GM18867 (cell line): Measurements from ENCODE around the gene DIAPH1.
"Not testable (repeated sequence)": the region's sequence is repeated elsewhere in the genome, so short reads cannot be mapped to it uniquely, and the experiment has no call there.

ENCODE experiments used
- ATAC-seq: cut with Tn5 transposase; IDR thresholded peaks from one replicate; pipeline ENCODE4 v1.9.1; 2021; ENCODE audit warnings: mild to moderate bottlenecking, moderate library complexity; ENCODE audit not compliant: unreplicated experiment

The DIAPH1 gene

DNA sequence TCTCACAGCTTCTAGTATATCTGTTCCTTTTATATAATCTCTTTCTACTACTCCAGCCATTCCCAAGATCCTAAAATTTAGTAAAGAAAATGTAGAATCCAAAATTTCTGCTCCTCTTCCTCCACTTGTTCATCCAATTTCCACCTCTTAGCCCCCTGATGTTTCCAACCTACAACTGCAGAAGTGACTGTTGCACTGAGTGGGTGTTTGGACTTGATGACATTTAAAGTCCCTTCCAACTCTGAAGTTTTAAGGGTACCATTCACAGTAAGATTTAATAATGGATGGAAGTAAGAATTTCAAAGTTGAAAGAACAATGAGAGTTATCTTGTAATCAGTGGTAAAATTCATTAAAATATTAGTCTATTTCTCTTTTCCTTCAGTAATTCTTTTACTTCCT is 5.5 kb downstream of the DIAPH1 start:
- no peak for ATAC-seq

DNA sequence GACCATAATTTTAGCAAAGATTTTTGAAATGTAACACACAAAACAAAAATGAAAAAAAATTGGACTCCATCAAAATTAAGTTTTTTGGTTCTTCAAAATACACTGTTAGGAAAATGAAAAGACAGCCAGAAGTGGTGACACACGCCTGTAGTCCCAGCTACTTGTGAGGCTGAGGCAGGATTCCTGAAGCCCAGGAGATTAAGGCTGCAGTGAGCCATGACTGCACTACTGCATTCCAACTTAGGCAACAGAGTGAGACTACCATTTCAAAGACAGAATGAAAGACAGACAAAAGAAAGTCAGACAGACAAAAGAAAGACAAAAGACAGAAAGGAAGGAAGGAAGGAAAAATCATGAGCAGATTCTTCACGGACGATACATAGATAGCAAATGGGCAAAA is 7.5 kb downstream of the DIAPH1 start:
- ATAC-seq = no peak

DNA sequence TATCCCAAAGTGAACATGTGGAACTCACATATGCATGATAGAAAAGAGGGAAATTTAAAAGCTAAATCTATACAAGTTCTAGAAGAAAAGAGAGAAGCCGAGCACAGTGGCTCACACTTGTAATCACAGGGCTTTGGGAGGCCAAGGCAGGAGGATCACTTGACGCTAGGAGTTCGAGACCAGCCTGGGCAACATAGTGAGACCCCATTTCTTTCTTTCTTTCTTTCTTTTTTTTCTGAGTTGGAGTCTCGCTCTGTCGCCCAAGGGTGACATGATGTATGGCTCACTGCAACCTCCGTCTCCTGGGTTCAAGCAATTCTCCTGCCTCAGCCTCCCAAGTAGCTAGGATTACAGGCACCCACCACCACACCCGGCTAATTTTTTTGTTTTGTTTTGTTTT is 8.9 kb downstream of the DIAPH1 start:
- not testable (repeated sequence) for ATAC-seq

DNA sequence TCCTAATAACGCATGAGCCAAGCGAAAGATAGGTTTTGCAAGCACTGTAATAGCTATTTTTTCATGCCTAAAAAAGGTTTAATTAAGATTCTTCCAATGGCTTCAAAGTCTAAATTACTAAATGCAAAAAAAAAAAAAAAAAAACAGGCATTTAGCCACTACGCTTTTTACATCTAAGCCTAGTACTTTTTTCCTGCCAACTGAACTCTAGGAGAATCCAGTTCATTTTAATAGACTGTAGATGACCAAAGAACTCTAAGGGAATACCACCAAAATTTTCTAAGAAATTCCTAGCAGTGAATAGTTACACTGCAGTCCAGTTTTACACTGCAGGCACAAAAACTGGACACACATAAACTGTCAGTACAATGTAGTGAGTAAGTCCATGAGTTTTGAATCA is 9.8 kb downstream of the DIAPH1 start:
- no peak for ATAC-seq

DNA sequence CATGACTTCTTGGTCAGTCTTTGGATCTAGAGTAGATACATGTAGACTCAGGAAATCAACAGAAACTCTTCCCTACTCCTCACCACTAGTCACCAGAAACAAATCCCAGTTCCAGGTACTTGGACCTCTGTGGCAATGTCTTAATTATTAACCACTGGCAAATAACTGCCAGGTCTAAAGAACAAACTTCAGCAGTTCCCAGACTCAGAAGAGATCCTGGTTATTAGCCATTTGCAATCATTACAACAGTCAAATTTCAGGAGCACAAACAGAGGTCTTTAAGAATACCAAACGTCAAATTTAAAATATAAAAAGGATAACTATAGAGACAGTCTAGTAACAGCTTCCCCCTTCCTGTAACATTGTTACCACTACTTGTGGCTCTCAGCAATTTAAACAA is 10.2 kb downstream of the DIAPH1 start:
- no peak for ATAC-seq

DNA sequence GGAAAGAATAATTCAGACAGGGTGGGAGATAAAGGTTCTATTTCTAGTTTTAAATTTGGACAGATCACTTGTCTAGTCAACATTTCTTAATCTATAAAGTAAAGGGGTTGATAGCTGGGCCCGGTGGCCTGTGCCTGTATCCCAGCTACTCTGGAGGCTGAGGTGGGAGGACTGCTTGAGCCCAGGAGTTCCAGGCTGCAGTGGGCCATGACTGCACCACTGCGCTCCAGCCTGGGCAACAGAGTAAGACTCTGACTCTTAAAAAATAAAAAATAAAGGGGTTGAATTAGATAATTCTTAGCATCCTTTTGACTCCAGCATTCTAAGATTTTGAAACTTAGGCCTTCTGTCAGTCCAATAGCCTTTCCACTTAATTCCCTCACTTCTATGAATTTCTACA is 10.8 kb downstream of the DIAPH1 start:
- no peak for ATAC-seq

DNA sequence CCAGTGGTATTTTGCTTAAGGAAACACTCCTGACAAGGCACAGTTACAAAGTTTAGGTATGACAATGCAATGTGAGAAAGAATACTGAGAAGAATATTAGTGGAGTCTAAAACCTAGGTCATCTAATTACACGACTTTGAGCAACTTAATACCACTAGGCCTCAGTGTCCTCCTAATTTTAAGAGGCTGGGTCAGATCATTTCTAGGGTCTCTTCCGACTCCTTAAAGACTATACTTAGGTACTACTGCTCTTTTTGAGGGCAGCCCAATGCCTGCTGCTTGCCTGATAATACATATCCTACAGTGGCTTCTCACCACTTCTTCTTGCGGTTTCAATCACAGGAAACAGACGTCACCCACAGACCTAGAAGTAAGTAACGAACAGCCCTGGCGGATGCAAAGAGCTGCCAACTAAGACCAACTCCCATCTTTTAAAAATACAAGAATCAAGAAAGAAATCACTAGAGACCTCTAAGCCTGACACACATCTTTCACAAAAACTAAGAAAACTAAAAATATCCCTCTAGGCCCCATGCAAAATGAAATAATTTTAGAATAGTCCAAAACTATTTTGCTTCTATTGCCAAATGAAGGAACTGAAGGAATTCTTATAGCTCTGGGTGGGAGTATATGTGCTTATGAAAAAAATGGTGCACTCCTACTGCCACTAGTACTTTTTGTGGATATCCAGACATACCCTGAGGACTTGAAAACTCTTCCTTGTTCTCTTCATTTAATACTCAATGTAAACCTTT is 13.1 kb downstream of the DIAPH1 start:
- ATAC-seq = peak; percentile 97

DNA sequence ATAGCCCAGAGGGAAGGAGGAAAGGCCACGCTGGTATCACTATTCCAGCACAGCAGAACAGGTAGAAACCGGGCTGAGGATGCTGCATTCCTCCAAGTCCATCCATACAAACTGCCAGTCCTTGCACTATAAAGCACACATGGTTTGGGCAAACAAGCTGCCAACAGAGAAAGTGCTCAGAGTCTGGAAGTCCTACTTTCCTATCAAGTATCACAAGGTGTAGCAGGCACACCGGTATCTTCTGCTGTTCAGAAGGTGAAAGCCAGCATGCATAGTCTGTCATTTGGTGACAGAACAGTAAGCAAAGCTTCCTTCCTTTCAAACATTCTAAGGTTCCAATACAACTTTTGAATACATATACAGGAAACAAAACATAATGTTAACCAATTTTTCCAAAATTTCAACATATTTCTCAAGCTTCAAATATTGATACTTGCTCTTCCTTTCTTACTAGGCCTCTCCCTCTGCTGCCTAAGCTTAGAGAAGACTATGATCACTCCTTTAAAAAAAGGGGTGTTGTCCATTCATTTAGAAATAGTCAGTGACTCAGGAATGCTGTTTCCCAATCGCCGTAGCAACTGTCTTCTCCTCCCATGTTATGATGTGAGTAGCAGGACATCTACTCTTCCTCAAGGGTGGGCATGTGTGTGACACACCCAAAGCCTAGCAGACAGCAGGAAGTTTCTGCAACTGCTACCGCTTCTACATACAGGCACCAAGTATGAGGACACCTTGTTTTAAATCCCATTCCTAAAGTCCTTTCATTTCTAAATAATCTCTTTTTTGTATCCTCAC is 14.7 kb downstream of the DIAPH1 start:
- no peak for ATAC-seq

DNA sequence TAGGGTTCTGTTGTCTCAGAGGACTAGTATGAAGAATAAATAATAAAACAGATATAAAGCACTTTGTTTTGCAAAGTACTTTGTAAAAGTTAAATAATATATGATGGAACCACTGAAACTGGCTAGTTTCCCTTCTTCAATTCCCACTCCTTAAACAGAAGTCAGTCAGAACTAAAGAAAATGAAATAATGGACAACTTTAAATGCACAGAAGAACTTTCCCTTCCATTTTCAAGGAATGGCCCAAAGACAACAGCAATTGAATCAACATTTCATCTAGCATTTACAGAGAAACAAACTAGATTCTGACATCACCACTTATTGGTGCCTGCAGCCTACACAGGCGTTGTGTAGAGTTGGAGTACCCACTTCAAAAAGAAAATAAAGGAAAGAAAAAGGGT is 16.2 kb downstream of the DIAPH1 start:
- no peak for ATAC-seq

DNA sequence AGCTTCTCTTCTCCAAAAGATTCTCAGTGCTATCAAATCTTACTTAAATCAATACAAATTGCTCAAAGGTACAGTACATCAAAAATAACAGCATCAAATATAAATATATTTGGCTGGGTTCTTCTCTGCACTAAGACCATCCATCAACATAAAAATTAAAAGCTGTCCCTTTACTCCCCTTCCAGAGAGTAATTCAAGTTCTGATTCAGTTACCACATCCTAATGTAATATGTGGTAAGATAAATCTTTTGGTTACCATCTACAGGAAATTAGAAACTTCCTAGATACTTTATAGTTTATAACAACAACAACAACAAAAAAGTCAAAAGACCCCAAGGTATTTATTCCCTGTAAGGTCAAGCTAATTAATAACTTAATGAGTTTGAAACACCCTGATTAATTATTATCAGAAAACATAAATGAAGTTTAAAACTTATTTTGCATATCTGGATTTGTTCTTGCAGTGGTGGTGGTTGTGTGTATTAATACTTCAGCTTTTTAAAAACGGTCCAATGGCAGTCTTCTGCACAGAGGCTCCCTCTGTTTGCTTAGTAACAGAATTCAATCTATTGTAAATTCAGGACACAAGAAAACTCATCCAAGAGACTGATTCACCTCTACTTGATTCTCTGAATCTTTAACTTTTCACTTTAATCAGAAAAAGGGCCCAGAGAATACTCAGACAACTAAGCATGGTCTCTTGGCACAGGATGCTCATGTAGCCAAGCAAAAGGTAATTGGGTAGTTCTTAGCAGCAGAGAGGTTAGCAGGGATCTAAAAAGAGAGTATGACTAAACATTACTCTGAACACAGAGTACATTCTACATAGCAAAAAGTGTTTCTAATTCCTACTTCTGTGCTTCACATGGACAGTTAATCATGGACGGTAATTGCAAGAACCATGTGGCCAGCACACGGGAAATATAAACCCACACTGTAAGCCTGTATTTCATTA is 20.1 kb downstream of the DIAPH1 start:
- ATAC-seq = no peak

DNA sequence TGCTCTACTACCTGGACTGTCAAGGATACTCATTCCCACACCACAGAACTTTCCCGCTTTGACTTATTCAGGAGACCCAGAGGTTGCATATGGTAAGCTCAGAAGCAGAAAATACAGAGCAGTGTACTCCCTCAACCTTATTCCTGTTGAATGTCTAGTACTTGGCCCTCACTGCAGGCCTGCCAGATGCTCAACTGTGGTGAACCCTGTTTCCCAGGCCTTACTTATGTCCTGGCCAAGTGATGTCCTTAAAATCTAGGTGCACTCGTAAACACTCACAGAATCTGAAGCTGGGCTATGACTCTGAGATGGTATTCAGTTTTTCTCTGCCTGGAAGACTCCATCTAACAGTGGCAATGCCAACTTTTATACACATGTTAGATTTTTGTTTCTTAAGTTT is 21.0 kb downstream of the DIAPH1 start:
- ATAC-seq = no peak

DNA sequence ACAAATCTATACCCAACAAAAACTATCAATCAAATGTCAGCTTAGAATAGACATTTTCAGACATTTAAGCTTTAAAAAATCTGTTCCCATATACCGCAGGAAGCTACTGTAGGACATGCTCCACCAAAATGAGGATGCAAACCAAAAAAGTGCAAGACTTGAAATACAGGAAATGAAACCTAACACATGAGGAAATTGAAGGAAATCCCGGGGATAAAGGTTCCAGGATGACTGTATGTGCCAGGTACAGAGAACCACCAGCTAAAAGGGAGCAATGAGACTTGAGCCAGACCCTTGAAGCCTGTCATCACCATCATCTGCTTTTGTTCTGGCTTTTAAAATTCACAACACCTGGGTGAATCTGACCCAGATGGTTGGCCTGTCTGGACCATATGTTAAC is 21.4 kb downstream of the DIAPH1 start:
- no peak for ATAC-seq

DNA sequence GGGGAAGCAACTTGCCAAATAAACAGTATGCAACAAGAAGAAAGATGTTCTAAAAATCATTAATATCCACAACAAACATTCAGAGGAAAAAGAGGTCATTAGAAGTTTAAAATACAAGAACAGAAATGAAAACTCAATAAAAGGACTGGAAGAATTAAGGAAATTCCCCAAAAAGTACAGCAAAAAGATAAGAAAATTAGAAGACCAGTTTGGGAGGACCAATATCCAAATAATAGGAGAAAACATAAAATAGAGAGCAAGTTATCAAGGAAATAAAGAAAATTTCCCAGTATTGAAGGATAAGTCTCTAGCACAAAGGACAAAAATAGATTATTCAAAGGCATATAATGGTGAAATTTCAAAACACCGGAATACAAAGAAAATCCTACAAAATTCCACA is 21.9 kb downstream of the DIAPH1 start:
- ATAC-seq = no peak

DNA sequence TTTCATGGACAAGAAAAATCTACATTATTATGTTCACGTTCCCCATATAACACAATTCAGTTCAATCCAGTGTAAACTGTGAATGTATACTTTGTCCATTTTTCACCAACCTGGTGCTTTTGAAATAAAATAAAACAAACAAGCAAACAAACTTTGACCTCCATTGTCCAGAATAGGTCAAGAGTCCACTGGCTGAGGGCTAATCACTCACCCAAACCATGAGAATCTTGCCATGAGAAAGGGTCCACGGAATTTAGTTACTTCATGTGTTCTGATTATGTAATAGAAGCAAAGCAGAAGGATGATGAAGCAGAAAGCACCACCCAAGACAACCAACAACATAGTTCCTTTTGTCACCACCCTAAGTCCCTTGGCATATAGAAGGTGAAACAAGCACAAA is 28.7 kb downstream of the DIAPH1 start:
- ATAC-seq = no peak

DNA sequence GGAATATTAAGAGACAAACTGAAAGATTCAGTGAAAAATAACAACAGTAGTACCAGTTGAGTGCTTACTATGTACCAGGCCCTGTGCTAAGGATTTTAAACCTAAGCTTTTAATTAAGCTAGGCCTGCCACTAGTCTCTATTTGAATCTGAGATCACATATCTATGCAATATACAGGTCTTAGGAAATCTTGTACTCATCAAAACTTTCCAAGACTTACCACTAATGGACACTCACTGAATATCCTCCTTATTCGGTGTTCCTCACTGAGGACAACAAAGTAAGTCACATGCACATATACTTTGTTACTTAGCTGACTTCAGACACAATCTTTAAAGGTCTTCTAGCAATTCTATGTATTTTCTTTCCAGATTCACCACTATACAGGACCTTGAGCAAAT is 32.6 kb downstream of the DIAPH1 start:
- ATAC-seq = no peak

DNA sequence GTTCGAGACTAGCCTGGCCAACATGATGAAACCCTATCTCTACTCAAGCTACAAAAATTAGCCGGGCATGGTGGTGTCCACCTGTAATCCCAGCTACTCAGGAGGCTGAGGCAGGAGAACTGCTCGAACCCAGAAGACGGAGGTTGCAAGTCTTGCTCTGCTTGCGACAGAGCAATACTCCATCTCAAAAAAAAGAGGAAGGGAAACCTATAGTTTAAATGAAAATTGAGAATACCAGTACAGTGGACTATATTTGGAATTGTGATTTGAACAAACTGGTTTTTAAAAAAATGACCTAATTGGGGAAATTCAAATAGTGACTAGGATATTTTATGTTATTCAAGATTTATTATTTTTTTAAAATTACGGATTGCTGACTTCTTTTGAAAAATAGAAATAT is 33.2 kb downstream of the DIAPH1 start:
- ATAC-seq = no peak

DNA sequence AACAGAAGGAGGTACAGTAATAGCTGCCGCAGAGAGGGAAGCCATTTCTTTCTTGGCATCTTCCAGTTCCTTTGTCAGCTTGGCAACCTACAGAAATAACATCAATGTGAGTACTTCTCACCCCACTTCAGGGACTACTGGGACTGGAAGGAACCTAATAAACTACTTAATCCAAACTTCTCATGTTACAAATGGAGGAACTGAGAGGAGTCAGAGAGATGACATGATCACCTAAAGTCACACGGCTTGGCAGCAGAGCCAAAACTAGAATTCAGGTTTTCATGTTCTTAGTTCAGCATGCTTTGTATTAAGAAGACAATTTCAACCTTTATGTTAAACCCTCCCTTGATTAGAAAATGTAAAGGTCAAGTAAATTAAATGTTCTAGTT is 44.7 kb downstream of the DIAPH1 start:
- no peak for ATAC-seq

DNA sequence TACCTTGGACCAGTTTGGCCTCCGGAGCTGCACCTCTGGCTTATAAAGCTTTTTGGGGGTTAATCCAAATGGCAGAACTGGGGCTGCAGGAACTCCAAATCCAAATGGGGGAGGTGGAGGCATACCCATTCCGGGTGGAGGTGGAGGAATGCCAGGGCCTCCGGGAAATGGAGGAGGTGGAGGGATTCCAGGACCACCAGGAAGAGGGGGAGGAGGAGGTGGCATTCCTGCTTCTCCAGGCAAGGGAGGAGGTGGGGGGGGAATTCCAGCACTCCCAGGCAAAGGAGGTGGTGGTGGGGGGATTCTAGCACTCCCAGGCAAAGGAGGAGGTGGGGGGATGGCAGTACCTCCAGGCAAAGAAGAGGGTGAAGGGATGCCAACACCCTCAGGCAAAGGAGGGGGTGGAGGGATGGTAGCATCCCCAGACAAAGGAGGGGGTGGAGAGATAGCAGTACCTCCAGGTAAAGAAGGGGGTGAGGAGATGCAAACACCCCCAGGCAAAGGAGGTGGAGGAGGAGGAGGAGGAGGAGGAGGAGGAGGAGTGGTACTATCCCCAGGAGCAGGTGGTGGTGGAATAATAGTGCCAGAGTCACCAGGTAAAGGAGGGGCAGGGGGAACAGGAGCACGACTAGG is 45.2 kb downstream of the DIAPH1 start:
- ATAC-seq = no peak

DNA sequence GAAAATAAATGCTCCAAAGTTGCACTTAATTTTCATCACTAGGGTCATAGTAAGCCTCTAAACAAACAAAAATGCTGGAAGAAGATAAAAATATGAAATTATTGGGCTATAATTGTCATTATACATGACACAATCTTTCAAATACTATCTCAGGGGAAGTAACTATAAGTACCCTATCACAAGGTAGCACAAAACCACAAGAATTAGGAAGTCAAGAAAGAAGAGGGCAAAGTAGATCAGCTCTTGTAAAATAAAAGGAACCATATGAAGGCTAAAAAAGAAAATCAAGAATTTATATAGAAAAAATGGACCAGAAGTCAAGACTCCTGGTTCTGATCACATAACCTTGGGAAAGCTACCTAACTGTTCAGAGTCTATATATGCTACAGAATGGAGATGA is 48.1 kb downstream of the DIAPH1 start:
- ATAC-seq = no peak

DNA sequence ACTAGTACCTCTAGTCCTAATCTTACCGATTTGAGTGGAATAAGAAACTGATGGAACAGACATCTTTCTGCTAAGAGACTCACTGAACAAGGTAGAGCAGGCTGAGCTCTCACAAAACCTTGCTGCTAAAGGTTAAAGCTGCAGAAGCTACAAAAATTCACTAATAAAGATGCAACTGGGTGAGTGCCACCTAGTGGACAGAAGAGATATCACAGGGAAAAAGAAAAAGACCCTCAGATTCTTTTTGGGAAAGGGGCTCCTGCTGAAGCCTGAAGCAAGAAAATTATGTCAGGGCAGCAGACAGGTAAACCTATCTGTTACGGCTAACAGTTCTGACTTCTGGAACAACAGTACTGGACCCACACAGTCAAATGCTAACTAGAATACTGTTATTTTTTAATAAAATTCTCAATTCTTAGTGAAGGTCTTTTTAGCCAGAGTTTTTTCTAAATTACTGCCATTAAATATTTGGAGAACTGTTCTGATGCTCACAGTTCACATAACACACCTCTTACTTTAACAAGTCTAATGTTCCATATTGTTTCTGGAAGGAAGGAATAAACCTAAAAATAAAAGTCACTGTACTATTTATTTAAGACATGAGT is 51.2 kb downstream of the DIAPH1 start:
- ATAC-seq = no peak
